Endothelial cell of umbilical vein (primary cell): Measurements from ENCODE around the gene MACROD2. TPM values are rescaled to one million over a fixed set of nuclear protein-coding genes. Genes with fewer than 3 reads are reported as not detected.
"Not testable (repeated sequence)": the region's sequence is repeated elsewhere in the genome, so short reads cannot be mapped to it uniquely, and the experiment has no call there.

Experiments used
- BruUV-seq: library from RNA; stranded (reverse); fragments of 400-500 nt; replicated peaks from 2 replicates; lab custom pipeline; 2021; lab: Mats Ljungman, UMichigan
- CTCF ChIA-PET: fragments of 300-600, 350-600 bp; sonication (Branson Sonifier 250); formaldehyde crosslinking; loops from one replicate; lab custom pipeline; 2021; ENCODE audit warnings: antibody characterized with exemption, inconsistent platforms; lab: Charles Lee
- POLR2A ChIA-PET: fragments of 300-600, 350-600 bp; sonication (Branson Sonifier 250); formaldehyde crosslinking; loops from one replicate; lab custom pipeline; 2021; ENCODE audit warnings: antibody characterized with exemption, inconsistent platforms; lab: Charles Lee
- DNase-seq: peaks from one replicate; pipeline ENCODE4 v3.0.0-alpha.2; 2011; ENCODE audit warnings: low read depth, low spot score
- FAIRE-seq: peaks from 2 replicates; lab custom pipeline; 2011; peaks lifted over from hg19 to GRCh38; lab: Jason Lieb, UNC
- H2AFZ ChIP-seq: 2 replicates; pipeline ENCODE4 v1.6.0; 2012; ENCODE audit warnings: low read depth, low read length, control low read depth, inconsistent platforms
- H3K27ac ChIP-seq: 2 replicates; pipeline ENCODE4 v1.5.1; 2011; ENCODE audit warnings: low read depth, mild to moderate bottlenecking, control low read depth, low read length, moderate library complexity; ENCODE audit not compliant: insufficient read depth
- H3K27me3 ChIP-seq, 2 experiments: 2 replicates each; pipeline versions ENCODE4 v1.6.0 to v1.6.1; 2011; ENCODE audit warnings: low read length in 2 of 2, mixed read lengths in 1 of 2; ENCODE audit not compliant: control insufficient read depth in 2 of 2, insufficient read depth in 2 of 2
- H3K36me3 ChIP-seq, 2 experiments: 2 replicates in 1 of 2; 3 replicates in 1 of 2; pipeline ENCODE4 v1.5.1; 2011; ENCODE audit warnings: low read length in 2 of 2, mild to moderate bottlenecking in 1 of 2, moderate library complexity in 1 of 2; ENCODE audit not compliant: control insufficient read depth in 2 of 2, insufficient read depth in 2 of 2; ENCODE audit errors: extremely low read depth in 1 of 2
- H3K4me1 ChIP-seq: 3 replicates; pipeline ENCODE4 v1.5.1; 2011; ENCODE audit warnings: mild to moderate bottlenecking, low read length; ENCODE audit not compliant: control insufficient read depth, insufficient read depth; ENCODE audit errors: extremely low read depth
- H3K4me2 ChIP-seq: 2 replicates; pipeline ENCODE4 v1.6.1; 2011; ENCODE audit warnings: low read length, control low read depth, mixed read lengths; ENCODE audit not compliant: insufficient read depth
- H3K4me3 ChIP-seq, 3 experiments: fragments of 200-600 bp in 1 of 3; sonication (generic), shearing (Covaris generic) in 1 of 3; replicated peaks in 1 of 3; 2 replicates each; pipeline ENCODE4 v1.5.1; 2011 to 2016; ENCODE audit warnings: control low read depth in 3 of 3, low read length in 3 of 3, mild to moderate bottlenecking in 2 of 3, inconsistent platforms in 1 of 3, low read depth in 1 of 3, moderate library complexity in 1 of 3; ENCODE audit not compliant: insufficient read depth in 1 of 3
- H3K79me2 ChIP-seq: 2 replicates; pipeline ENCODE4 v1.6.0; 2012; ENCODE audit warnings: low read length, inconsistent platforms; ENCODE audit not compliant: control insufficient read depth, insufficient read depth
- H3K9ac ChIP-seq: replicated peaks from 2 replicates; pipeline ENCODE3; 2011; ENCODE audit warnings: low read length, control low read depth; ENCODE audit not compliant: insufficient read depth; ENCODE audit errors: extremely low read depth
- H3K9me1 ChIP-seq: replicated peaks from 3 replicates; pipeline ENCODE4 v1.6.0; 2011; ENCODE audit warnings: mild to moderate bottlenecking, low read length; ENCODE audit not compliant: control insufficient read depth, insufficient read depth; ENCODE audit errors: extremely low read depth
- H3K9me3 ChIP-seq: replicated peaks from 2 replicates; pipeline ENCODE4 v1.5.1; 2012; ENCODE audit warnings: low read length, inconsistent platforms; ENCODE audit not compliant: control insufficient read depth, insufficient read depth
- H4K20me1 ChIP-seq: replicated peaks from 2 replicates; pipeline ENCODE3; 2011; ENCODE audit warnings: mild to moderate bottlenecking, low read length; ENCODE audit not compliant: control insufficient read depth, insufficient read depth; ENCODE audit errors: extremely low read depth
- CTCF ChIP-seq, 2 donors: IDR thresholded peaks; 1 replicate in 1 of 2; 2 replicates in 1 of 2; pipeline ENCODE4 v1.5.1; 2011; ENCODE audit warnings: low read length in 2 of 2, mild to moderate bottlenecking in 2 of 2, moderate library complexity in 2 of 2, control low read depth in 1 of 2, inconsistent platforms in 1 of 2, low read depth in 1 of 2; ENCODE audit not compliant: insufficient read depth in 1 of 2; ENCODE audit errors: extremely low read depth in 1 of 2
- EZH2 ChIP-seq: IDR thresholded peaks from 2 replicates; pipeline ENCODE4 v1.6.1; 2012; ENCODE audit warnings: borderline replicate concordance, low read depth, mild to moderate bottlenecking, moderate library complexity, low read length, inconsistent platforms; ENCODE audit not compliant: severe bottlenecking
- FOS ChIP-seq: IDR thresholded peaks from 2 replicates; pipeline ENCODE4 v1.6.1; 2011; ENCODE audit warnings: mild to moderate bottlenecking, low read length, moderate library complexity, borderline replicate concordance; ENCODE audit not compliant: insufficient read depth
- GATA2 ChIP-seq: IDR thresholded peaks from 2 replicates; pipeline ENCODE4 v1.7.0; 2011; ENCODE audit warnings: low read depth, mild to moderate bottlenecking, moderate library complexity, mixed read lengths, low read length; ENCODE audit not compliant: insufficient read length, insufficient read depth
- JUN ChIP-seq: IDR thresholded peaks from 2 replicates; pipeline ENCODE4 v1.6.1; 2011; ENCODE audit warnings: borderline replicate concordance, low read depth; ENCODE audit not compliant: insufficient read length, insufficient read depth
- MAX ChIP-seq: IDR thresholded peaks from 2 replicates; pipeline ENCODE4 v1.6.1; 2011; ENCODE audit not compliant: insufficient read depth, insufficient read length
- MYC ChIP-seq: IDR thresholded peaks from one replicate; pipeline ENCODE4 v1.6.1; 2011; ENCODE audit warnings: mild to moderate bottlenecking, low read depth, low read length
- POLR2A ChIP-seq: IDR thresholded peaks from 2 replicates; pipeline ENCODE4 v1.6.1; 2012; ENCODE audit warnings: low read depth, mild to moderate bottlenecking, control low read depth, low read length
- POLR2AphosphoS5 ChIP-seq: IDR thresholded peaks from 2 replicates; pipeline ENCODE4 v1.6.1; 2012; ENCODE audit warnings: low read depth, mild to moderate bottlenecking, control low read depth, low read length, moderate library complexity; ENCODE audit not compliant: insufficient read depth
- dilution Hi-C: fragments of 300-500 bp; cut with MboI; formaldehyde crosslinking; loops from one replicate; pipeline ENCODE4 v1.15.0; 2019; ENCODE audit warnings: low sequenced_read_pairs; ENCODE audit not compliant: extremely low pct_ligation_motif_present
- intact Hi-C: fragments of 100-400 bp; cut with micrococcal nuclease; formaldehyde crosslinking; loops from one replicate; pipeline ENCODE4 v1.10.0; 2022
- polyA plus RNA-seq, 4 experiments: library from polyadenylated mRNA; depleted of rRNA in 3 of 4; stranded (reverse) in 3 of 4; unstranded in 1 of 4; fragments of >200 nt; gene quantifications; 2 replicates each; pipeline versions ENCODE4 v1.2.1 to v1.2.3, GENCODE V29; 2011 to 2012; ENCODE audit warnings: missing spikeins in 1 of 4
- total RNA-seq: library from RNA; stranded (reverse); gene quantifications from 2 replicates; pipeline ENCODE4 v1.2.3, GENCODE V29; 2021

The MACROD2 gene
- total and polyA plus RNA-seq, 2 donors (not counting 3 experiments of a cell fraction or from before 2014, with no cell fraction given): 0.11 to 0.73 TPM

GRCh38 chr20:15807271-15807670 lies 1812.0 kb downstream of the MACROD2 start:
- H3K4me1 ChIP-seq: no peaks in the 10 kb centered on the region
- no peaks in the 10 kb centered on the region for H3K36me3 ChIP-seq
- no peaks in the 10 kb centered on the region for H4K20me1 ChIP-seq
- H3K9me1 ChIP-seq: no peaks in the 10 kb centered on the region
- FAIRE-seq (no peak), DNase-seq (no peak)
- no TSS peak for BruUV-seq
- H3K27ac ChIP-seq: no peak overlapping the region
- intact Hi-C loops: no loop called here
- no peaks in the 10 kb centered on the region for H3K9me3 ChIP-seq
- H3K4me2 ChIP-seq: no peak overlapping the region
- no peak overlapping the region for H3K4me3 ChIP-seq
- no peak overlapping the region for H3K9ac ChIP-seq
- dilution Hi-C loops: no loop called here
- no peaks in the 10 kb centered on the region for H3K27me3 ChIP-seq
- no peaks in the 10 kb centered on the region for H3K79me2 ChIP-seq
- ChIA-PET CTCF (interaction anchor here (1.0 kb wide), 1 partner anchor 15 kb away, joined by 3 read pairs; no protein-coding TSS in a partner anchor), POLR2A (no interaction called here)
- TF ChIP-seq CTCF (IDR thresholded peaks at IDR 0.05; ENCODE audit: extremely low read depth in 1 of 2, insufficient read depth in 1 of 2, low read depth in 1 of 2, low read length in 2 of 2) (no peak), JUN (no peak), FOS (no peak), EZH2 (no peak), POLR2A (no peak), POLR2AphosphoS5 (no peak), GATA2 (no peak), MAX (no peak), MYC (no peak)
- no peak overlapping the region for H2AFZ ChIP-seq

- H3K4me3 ChIP-seq, H3K4me2 ChIP-seq, intact Hi-C loops, H4K20me1 ChIP-seq, DNase-seq, H3K4me1 ChIP-seq, H3K79me2 ChIP-seq, H3K9me3 ChIP-seq, BruUV-seq, dilution Hi-C loops, H3K36me3 ChIP-seq, FAIRE-seq, H2AFZ ChIP-seq, POLR2A ChIA-PET, H3K9ac ChIP-seq, H3K9me1 ChIP-seq, H3K27ac ChIP-seq, H3K27me3 ChIP-seq: not testable (repeated sequence)
- CTCF ChIA-PET: interaction anchor here (1.0 kb wide), 1 partner anchor 16 kb away, joined by 3 read pairs; no protein-coding TSS in a partner anchor
Observed at GRCh38 chr20:15807771-15808170, 1812.5 kb downstream of the MACROD2 start.
